EL (cell line): Measurements from ENCODE around the gene DNAJB11.

Source experiments
- DNase-seq: peaks from one replicate; pipeline ENCODE4 v3.0.0-alpha.2; 2016

DNAJB11 gene

DNA sequence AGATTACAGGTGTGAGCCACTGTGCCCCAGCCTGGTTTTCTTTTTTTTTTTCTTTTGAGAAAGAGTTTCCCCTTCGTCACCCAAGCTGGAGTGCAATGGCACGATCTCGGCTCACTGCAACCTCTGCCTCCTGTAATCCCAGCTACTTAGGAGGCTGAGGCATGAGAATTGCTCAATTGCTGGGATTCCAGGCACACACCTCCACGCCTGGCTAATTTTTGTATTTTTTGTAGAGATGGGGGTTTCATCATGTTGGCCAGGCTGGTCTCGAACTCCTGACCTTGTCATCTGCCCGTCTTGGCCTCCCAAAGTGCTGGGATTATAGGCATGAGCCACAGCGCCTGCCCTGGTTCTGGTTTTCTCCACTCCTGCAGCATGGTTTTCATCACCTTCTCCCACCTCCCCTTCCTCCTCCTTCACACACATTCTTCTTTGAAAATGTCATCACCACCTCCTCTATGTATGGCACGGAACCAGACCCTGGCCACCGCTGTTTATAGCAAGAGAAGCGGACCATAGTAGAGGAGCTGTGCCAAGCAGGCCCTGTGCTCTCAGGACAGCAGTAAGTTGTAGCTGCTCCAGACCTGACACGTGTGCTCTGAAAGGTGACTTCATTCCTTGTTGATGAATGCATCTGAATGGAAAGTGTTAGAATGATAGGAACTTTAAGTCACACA is 27.7 kb downstream of the DNAJB11 start:
- peak; percentile 40 for DNase-seq

GRCh38 chr3:186598794-186599141 is 28.2 kb downstream of the DNAJB11 start:
- DNase-seq, result no peak

DNA sequence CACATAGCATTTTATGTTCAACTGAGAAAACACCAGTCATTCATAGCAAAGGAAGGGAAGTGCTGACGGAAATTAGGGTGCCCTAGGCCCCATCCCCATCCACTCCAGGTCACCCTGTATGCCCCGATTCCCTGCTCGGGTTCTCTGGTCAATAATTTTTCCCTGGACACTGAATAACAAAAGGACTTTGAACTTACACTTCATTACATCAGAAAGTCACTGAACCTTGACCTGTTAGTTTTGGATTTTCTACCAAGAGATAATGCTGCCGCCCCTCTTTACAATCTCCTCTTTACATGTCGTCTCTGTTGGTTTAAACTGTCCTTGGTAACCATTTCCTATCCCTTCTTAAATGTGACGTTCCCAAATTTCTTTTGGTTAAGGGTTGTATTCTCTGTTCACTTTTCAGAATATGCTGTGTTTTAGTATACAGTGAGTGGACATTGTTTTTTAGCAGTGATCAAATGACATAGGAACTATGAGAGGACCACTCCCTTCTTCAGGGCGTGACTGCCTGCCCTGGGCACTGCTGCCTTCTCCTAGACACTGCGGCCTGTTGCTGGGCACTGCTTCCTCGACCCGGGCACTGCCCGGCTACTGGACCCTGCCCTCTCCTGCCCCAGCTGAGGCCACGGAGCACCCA is 28.7 kb downstream of the DNAJB11 start:
- DNase-seq, result no peak

- no peak for DNase-seq
Observed at GRCh38 chr3:186599785-186600166, 29.3 kb downstream of the DNAJB11 start.

- no peak for DNase-seq
Observed at GRCh38 chr3:186600896-186601295, 30.4 kb downstream of the DNAJB11 start.

DNA sequence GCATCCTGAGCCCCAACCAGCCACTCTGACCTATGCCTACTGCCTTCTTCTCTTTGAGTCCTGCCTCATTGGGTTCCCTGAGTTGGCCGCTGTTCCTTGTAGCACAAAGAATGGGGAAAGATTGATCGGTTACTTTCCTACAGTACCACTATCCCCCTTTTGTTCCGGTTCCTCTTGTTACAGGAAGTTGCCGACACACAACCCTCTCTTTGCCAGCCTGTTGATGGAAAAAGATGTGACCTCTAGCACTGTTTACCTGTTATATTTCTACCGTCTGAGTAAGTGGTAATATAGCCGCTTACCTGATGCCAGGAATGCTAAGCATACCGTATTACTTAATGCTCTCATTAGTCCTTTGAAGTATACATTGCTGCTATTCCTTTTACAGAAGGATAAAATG is 32.6 kb downstream of the DNAJB11 start:
- DNase-seq, result no peak

GRCh38 chr3:186605078-186605477 is 34.6 kb downstream of the DNAJB11 start:
- DNase-seq, result no peak

DNA sequence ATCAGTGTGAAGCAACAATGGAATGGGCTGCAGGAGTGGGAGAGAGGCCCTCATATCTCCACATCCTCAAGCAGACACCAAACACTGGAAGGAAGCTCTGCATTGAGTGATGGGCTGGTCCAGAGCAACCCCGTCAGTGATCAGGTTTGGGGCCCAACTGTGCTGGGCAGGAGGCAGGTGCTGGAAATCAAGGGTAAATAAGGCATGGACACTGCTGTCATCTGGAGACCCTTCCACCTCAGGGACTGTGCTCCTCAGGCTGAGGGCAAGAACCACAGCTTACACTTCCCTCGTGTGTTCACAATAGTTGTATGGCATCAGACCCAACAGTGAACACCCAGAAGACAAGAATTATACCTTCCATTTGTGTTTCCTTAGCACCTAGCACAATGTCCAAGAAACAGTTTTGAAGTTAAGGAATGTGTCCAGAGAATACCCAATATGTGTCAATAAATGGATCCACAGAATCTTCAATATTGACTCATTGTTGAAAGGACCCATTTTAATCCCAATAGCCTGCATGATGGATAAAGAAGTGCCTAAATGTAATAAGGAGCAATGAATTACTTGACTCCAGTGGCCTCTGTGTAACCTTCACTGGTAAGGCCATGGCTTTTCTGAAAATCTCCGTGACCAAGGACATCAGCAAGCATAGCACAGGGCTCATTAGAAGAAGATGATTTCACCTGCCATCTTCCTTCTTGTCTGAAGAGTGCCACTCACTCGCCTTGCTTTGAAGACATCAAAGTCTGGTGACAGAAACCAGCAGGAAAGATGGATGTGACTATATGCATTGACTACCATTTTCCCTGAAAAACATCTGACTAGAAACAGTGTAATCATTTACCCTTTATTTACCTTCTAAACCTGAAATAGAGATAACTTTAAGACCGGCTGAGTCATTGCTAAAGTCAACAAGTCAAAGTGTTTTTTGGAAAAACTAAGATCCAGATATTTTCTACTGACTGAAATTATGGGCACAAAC is 35.3 kb downstream of the DNAJB11 start:
- DNase-seq, result no peak

DNA sequence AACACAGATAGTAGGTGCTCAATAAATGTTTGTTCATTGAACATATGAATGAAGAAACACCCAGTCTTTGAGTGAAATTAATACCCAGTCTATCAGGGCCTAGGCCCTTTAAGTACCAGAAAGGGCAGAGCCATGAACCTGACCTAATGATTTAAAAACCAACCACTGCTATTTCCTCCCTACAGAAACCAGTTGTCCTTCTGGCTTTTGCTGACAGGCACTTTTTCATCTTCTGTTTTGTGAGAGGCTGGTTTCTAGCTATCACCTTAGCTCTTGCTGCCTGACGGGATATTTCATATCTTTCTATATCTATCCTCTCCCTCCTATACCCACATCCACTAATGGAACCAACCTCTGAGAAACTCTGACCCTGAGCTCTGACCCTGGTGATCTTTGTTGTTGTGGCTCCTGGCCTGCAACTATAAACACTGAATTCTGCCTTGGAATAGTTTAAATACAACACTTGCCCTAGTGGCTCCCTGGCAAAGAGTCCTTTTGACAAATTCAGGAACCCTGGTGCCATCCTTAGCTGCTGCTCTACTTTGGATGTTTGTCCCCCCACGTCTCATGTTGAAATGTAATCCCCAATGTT is 38.2 kb downstream of the DNAJB11 start:
- DNase-seq, result no peak

GRCh38 chr3:186609247-186609868 is 38.8 kb downstream of the DNAJB11 start:
- DNase-seq, result peak; percentile 24

DNA sequence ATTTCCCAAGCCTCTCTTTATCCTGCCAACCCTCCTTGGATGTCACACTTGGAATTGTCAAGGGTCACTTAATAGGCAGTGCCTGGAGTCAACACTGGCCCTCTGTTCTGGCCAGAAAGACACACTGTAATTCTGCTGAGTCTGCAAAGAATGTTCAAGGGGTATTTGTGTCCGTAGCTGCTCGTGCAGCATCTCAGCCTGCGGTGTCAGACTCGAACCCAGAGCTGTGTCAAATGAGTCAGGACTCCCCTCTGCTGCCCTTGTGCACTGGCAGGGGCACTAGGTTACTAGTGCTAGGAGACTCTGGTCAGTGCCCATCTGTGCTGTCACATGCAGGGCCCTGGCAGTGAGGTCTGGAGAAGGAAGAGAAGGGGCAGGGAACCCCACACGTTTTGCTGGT is 41.5 kb downstream of the DNAJB11 start:
- DNase-seq, result no peak

DNA sequence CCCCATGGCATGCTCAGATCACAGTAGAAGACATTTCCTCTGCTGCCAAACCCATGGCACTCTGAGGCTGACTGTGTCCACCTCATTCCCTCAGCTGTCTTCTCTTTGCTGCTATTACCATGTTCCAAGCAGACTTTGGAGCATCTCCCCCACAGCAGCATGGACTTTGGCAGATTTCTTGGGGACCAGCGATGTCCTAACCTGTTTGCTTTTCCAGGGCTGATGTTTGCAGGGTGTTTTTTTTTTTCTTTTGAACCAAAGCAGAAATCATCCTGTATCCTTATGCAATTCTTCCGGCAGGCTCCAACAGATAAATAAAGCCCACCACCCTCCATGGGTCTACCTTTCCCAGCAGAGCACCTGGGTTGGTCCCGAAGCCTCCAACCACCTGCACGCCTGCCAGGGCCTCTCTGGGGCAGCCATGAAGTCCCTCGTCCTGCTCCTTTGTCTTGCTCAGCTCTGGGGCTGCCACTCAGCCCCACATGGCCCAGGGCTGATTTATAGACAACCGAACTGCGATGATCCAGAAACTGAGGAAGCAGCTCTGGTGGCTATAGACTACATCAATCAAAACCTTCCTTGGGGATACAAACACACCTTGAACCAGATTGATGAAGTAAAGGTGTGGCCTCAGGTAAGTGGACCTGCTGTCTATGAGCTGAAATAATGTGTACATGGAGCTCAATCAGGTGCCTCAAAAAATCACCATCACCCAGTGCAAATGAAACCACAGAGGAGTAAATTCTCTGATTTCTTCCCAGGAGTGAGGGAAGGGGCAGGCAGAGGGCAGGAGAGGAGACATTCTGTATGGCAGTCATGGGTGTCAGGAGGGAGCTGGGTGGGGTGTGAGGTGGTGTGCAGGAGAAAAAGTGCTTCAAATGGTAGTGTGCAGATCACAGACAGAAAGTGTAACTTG is 42.5 kb downstream of the DNAJB11 start, which contains the start of gene AHSG:
Gene AHSG (plus strand): TSS at position 340 of the 916 bp plus-strand sequence. CDS start 82 bp downstream, at position 422.
- no peak for DNase-seq

GRCh38 chr3:186613637-186614265 is 43.2 kb downstream of the DNAJB11 start:
- DNase-seq, result no peak

- no peak for DNase-seq
Observed at GRCh38 chr3:186614266-186614596, 43.7 kb downstream of the DNAJB11 start.

DNA sequence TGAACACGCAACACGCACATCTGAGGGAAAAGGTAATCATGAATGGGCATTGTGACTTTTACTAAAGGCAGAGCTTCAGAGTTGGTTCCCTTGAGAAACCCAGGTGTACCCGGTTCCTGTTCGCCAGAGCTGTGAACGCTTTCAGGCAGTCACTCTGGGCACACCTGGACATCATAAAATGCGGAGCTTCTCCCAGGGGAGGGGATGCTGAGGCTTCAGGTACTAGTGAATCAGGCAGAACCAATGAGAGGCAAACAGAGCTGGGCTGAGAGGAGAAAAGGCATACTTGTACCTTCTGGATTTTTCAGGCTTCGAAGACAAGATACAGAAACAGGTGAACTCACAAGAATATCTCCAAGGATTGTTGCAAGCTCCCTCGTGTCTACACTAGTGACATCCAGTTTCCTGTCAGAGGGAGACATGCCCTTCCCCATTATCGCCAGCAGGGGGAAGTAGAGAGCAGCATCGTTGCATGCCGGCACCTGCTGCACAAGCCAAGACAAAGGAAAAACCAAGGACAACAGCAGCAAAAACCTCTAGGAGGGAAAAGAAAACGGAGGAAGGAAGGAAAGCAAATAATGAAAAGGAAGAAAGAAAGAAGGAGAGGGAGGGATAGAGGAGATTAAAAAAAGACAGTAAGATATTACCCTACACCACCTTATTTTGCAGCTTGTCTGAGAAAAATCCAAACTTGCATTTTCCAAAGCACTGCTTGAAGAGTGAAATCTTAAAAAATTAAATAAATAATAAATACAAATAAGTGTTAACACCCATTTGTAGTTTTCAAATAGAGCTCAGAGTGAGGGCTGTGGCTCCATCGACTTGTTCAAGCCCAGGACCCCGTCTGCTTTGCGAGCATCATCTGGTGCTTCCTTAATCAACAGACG is 44.3 kb downstream of the DNAJB11 start:
- peak; percentile 69 for DNase-seq

GRCh38 chr3:186616299-186616617 is 45.7 kb downstream of the DNAJB11 start:
- no peak for DNase-seq

- DNase-seq, result peak; percentile 99
Observed at GRCh38 chr3:186617036-186617946, 46.8 kb downstream of the DNAJB11 start.

- DNase-seq, result no peak
Observed at GRCh38 chr3:186618318-186618938, 47.9 kb downstream of the DNAJB11 start.

DNA sequence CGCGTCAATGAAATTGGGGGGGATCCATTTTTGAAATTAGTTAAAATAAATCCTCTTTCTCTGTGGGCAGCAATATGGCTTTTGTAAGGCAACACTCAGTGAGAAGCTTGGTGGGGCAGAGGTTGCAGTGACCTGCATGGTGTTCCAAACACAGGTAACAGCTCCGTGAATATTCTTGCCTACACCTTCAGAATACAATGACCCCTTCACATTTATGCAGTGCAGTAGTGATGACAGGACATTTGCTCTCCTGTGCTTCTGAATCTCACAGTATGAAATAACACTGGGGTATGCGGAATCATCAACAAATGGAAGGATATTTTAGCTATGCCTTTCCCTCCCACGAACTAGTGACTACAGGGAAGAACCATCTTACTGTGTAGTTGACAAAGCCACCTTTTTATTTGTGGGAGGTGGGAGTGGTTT is 49.3 kb downstream of the DNAJB11 start:
- no peak for DNase-seq
